H1 (cell line): ENCODE results near the gene CORT. TPM values are rescaled to one million over a fixed set of nuclear protein-coding genes. Genes with fewer than 3 reads are reported as not detected.
"Not testable (repeated sequence)": the region's sequence is repeated elsewhere in the genome, so short reads cannot be mapped to it uniquely, and the experiment has no call there.

Experiments
- CTCF ChIA-PET: fragments of 300-600 bp; sonication (Branson Sonifier 250); formaldehyde crosslinking; loops from one replicate; lab custom pipeline; 2021; ENCODE audit not compliant: partially characterized antibody; lab: Charles Lee
- POLR2A ChIA-PET: fragments of 300-600 bp; sonication (Branson Sonifier 250); formaldehyde crosslinking; loops from one replicate; lab custom pipeline; 2021; ENCODE audit warnings: inconsistent platforms; ENCODE audit not compliant: partially characterized antibody; lab: Charles Lee
- DNase-seq, 2 experiments: peaks; one replicate each; pipeline versions ENCODE4 v3.0.0 to v3.0.0-alpha.2; 2010 to 2022; ENCODE audit warnings: low spot score in 2 of 2, low read depth in 1 of 2, mixed read lengths in 1 of 2
- FAIRE-seq: peaks from 2 replicates; lab custom pipeline; 2011; peaks lifted over from hg19 to GRCh38; lab: Jason Lieb, UNC
- H2AFZ ChIP-seq: 2 replicates; pipeline ENCODE4 v1.8.1; 2012; ENCODE audit warnings: low read length, inconsistent platforms
- H2AK5ac ChIP-seq: 2 replicates; pipeline ENCODE4 v1.6.1; 2013; ENCODE audit warnings: low read depth, low read length
- H2BK120ac ChIP-seq: replicated peaks from 2 replicates; pipeline ENCODE3; 2013; ENCODE audit warnings: low read depth, low read length, inconsistent platforms
- H2BK12ac ChIP-seq: 2 replicates; pipeline ENCODE4 v1.6.1; 2013; ENCODE audit warnings: low read depth, low read length
- H2BK15ac ChIP-seq: 2 replicates; pipeline ENCODE4 v1.6.1; 2013; ENCODE audit warnings: low read length
- H2BK20ac ChIP-seq: 2 replicates; pipeline ENCODE4 v1.6.1; 2013; ENCODE audit warnings: low read length
- H2BK5ac ChIP-seq: 2 replicates; pipeline ENCODE4 v1.6.1; 2013; ENCODE audit warnings: low read depth, low read length
- H3K14ac ChIP-seq: 2 replicates; pipeline ENCODE4 v1.6.1; 2013; ENCODE audit warnings: inconsistent platforms; ENCODE audit not compliant: insufficient read length
- H3K18ac ChIP-seq: 2 replicates; pipeline ENCODE4 v1.6.1; 2013; ENCODE audit warnings: low read length; ENCODE audit errors: extremely low read depth
- H3K23ac ChIP-seq: 2 replicates; pipeline ENCODE4 v1.6.1; 2013; ENCODE audit warnings: inconsistent platforms; ENCODE audit not compliant: insufficient read length
- H3K23me2 ChIP-seq: 2 replicates; pipeline ENCODE4 v1.6.1; 2013; ENCODE audit warnings: low read depth, low read length
- H3K27ac ChIP-seq: 2 replicates; pipeline ENCODE4 v1.6.1; 2011; ENCODE audit warnings: low read depth, low read length, inconsistent platforms
- H3K27me3 ChIP-seq, 4 experiments: replicated peaks in 1 of 4; 1 replicate in 1 of 4; 2 replicates in 3 of 4; pipeline versions ENCODE4 v1.6.1 to v1.8.1; 2011 to 2013; ENCODE audit warnings: low read length in 3 of 4, mild to moderate bottlenecking in 3 of 4, inconsistent platforms in 2 of 4, mixed read lengths in 2 of 4, moderate library complexity in 1 of 4; ENCODE audit not compliant: control insufficient read depth in 3 of 4, insufficient read depth in 3 of 4; ENCODE audit errors: extremely low read depth in 1 of 4
- H3K36me3 ChIP-seq, 4 experiments: 2 replicates each; pipeline versions ENCODE4 v1.6.1 to v1.8.1; 2011 to 2013; ENCODE audit warnings: mild to moderate bottlenecking in 4 of 4, low read length in 3 of 4, moderate library complexity in 2 of 4, control low read depth in 1 of 4, inconsistent platforms in 1 of 4; ENCODE audit not compliant: insufficient read depth in 4 of 4, control insufficient read depth in 2 of 4
- H3K4ac ChIP-seq: replicated peaks from 2 replicates; pipeline ENCODE3; 2013; ENCODE audit warnings: low read length, low read depth, mixed read lengths, inconsistent platforms; ENCODE audit not compliant: insufficient read length
- H3K4me1 ChIP-seq, 4 experiments: replicated peaks in 1 of 4; 1 replicate in 1 of 4; 2 replicates in 3 of 4; pipeline versions ENCODE4 v1.6.1 to v1.8.1; 2011 to 2013; ENCODE audit warnings: low read length in 3 of 4, inconsistent platforms in 2 of 4, mixed read lengths in 1 of 4; ENCODE audit not compliant: insufficient read depth in 4 of 4, control insufficient read depth in 3 of 4
- H3K4me2 ChIP-seq, 2 experiments: 2 replicates each; pipeline versions ENCODE4 v1.6.1 to v1.8.1; 2011 to 2013; ENCODE audit warnings: low read depth in 2 of 2, low read length in 2 of 2, control low read depth in 1 of 2, inconsistent platforms in 1 of 2, mild to moderate bottlenecking in 1 of 2; ENCODE audit not compliant: insufficient read depth in 1 of 2
- H3K4me3 ChIP-seq, 4 experiments: fragments of 200-600, 300-600 bp in 1 of 4; sonication (generic), shearing (Covaris generic), sonication (Bioruptor Twin) in 1 of 4; 2 replicates each; pipeline versions ENCODE4 v1.5.1 to v1.8.1; 2011 to 2016; ENCODE audit warnings: low read length in 4 of 4, low read depth in 3 of 4, control low read depth in 2 of 4, inconsistent platforms in 2 of 4, mild to moderate bottlenecking in 2 of 4, mixed read lengths in 1 of 4, moderate library complexity in 1 of 4; ENCODE audit not compliant: insufficient read depth in 2 of 4; ENCODE audit errors: extremely low read depth in 1 of 4
- H3K56ac ChIP-seq: replicated peaks from 2 replicates; pipeline ENCODE3; 2013; ENCODE audit warnings: low read depth, mild to moderate bottlenecking, mixed read lengths, low read length, inconsistent platforms; ENCODE audit not compliant: insufficient read length
- H3K79me1 ChIP-seq: 2 replicates; pipeline ENCODE4 v1.6.1; 2013; ENCODE audit warnings: low read depth, low read length, control low read depth
- H3K79me2 ChIP-seq, 2 experiments: 2 replicates each; pipeline versions ENCODE4 v1.6.1 to v1.8.1; 2012 to 2013; ENCODE audit warnings: low read length in 2 of 2, mild to moderate bottlenecking in 2 of 2, inconsistent platforms in 1 of 2; ENCODE audit not compliant: insufficient read depth in 2 of 2, control insufficient read depth in 1 of 2
- H3K9ac ChIP-seq, 4 experiments: replicated peaks in 1 of 4; 1 replicate in 1 of 4; 2 replicates in 3 of 4; pipeline versions ENCODE4 v1.6.1 to v1.8.1; 2011 to 2013; ENCODE audit warnings: low read depth in 3 of 4, low read length in 3 of 4, control low read depth in 2 of 4, mild to moderate bottlenecking in 2 of 4, moderate library complexity in 2 of 4, inconsistent platforms in 1 of 4; ENCODE audit errors: extremely low read depth in 1 of 4
- H3K9me3 ChIP-seq, 2 experiments: 2 replicates each; pipeline versions ENCODE4 v1.6.1 to v1.8.1; 2012 to 2013; ENCODE audit warnings: mild to moderate bottlenecking in 2 of 2, moderate library complexity in 2 of 2, control low read depth in 1 of 2, inconsistent platforms in 1 of 2, low read depth in 1 of 2, low read length in 1 of 2, mixed read lengths in 1 of 2; ENCODE audit not compliant: insufficient read depth in 2 of 2
- H4K20me1 ChIP-seq, 2 experiments: replicated peaks in 1 of 2; 2 replicates each; pipeline versions ENCODE3 to v1.8.1; 2011 to 2013; ENCODE audit warnings: inconsistent platforms in 2 of 2, low read length in 2 of 2, mild to moderate bottlenecking in 1 of 2; ENCODE audit not compliant: insufficient read depth in 2 of 2, control insufficient read depth in 1 of 2
- H4K5ac ChIP-seq: 2 replicates; pipeline ENCODE4 v1.6.1; 2013; ENCODE audit warnings: low read length, low read depth, mixed read lengths, inconsistent platforms; ENCODE audit not compliant: insufficient read length
- H4K8ac ChIP-seq: 2 replicates; pipeline ENCODE4 v1.8.0; 2013; ENCODE audit warnings: mild to moderate bottlenecking, moderate library complexity, low read length, inconsistent platforms; ENCODE audit not compliant: insufficient read depth; ENCODE audit errors: extremely low read depth
- H4K91ac ChIP-seq: replicated peaks from 2 replicates; pipeline ENCODE3; 2013; ENCODE audit warnings: low read length, mixed read lengths, inconsistent platforms; ENCODE audit not compliant: insufficient read length
- WGBS, 2 experiments: shearing (Covaris generic) in 1 of 2; methylation state at CpG; one replicate each; pipeline versions ENCODE4 v1.1.6 to v1.1.7; 2013 to 2015; ENCODE audit warnings: low lambda C conversion rate in 2 of 2, mixed read lengths in 2 of 2, inconsistent platforms in 1 of 2, low coverage in 1 of 2, missing lambda C conversion rate in 1 of 2; ENCODE audit not compliant: insufficient replicate concordance in 2 of 2, insufficient coverage in 1 of 2, insufficient read length in 1 of 2; ENCODE audit errors: extremely low coverage in 1 of 2, missing lambda C conversion rate in 1 of 2; 5-methylcytosine and 5-hydroxymethylcytosine counted together
- polyA plus RNA-seq, 7 experiments: library from polyadenylated mRNA; depleted of rRNA in 3 of 7; stranded (reverse) in 5 of 7; unstranded in 2 of 7; fragments of >200 nt in 5 of 7; fragments of 200-250 nt in 2 of 7; gene quantifications; 1 replicate in 5 of 7; 2 replicates in 1 of 7; 4 replicates in 1 of 7; pipeline versions ENCODE4 v1.2.1 to v1.2.3, GENCODE V29; 2011 to 2013; ENCODE audit warnings: missing spikeins in 2 of 7, mixed read lengths in 2 of 7
- total RNA-seq: library from RNA; stranded (reverse); fragmentation: NEBNext Ultra II Directional; extraction: Animal tissue kit (Norgen Biotek cat#: 25700); gene quantifications from 2 replicates; pipeline ENCODE4 v1.2.1, GENCODE V29; 2021

CORT gene
- total and polyA plus RNA-seq, 2 of the 8 experiments (the other 6 are each of a cell fraction or from before 2014, with no cell fraction given): 0.15 to 0.30 TPM

DNA sequence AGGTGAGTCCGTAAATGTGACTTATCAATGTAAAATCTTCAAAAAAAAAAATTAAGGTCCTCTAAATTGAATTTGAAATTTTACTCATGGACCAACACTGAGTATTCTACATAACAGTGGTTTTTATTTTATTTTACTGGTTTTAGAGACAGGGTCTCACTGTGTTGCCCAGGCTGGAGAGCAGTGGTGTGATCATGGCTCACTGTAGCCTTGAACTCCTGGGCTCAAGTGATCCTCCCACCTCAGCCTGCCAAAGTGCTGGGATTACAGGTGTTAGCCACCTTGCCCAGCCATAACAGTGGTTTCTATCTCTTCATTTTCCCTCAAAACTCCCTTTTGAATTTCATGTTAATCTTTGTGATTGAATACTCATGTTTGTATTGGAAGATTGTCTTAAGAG is 33.9 kb upstream of the CORT start:
- H2BK20ac ChIP-seq, H3K4ac ChIP-seq, H3K27me3 ChIP-seq, H2BK5ac ChIP-seq, H4K20me1 ChIP-seq, H2AFZ ChIP-seq, H4K8ac ChIP-seq, H3K79me2 ChIP-seq, DNase-seq, H3K27ac ChIP-seq, H3K4me3 ChIP-seq, FAIRE-seq, H3K9me3 ChIP-seq, H4K91ac ChIP-seq, H3K4me1 ChIP-seq, H3K56ac ChIP-seq, H3K4me2 ChIP-seq, H3K23ac ChIP-seq, H3K79me1 ChIP-seq, H2BK15ac ChIP-seq, H3K9ac ChIP-seq, H3K23me2 ChIP-seq, H3K18ac ChIP-seq, H2BK120ac ChIP-seq, H2BK12ac ChIP-seq, H3K14ac ChIP-seq, H4K5ac ChIP-seq, H2AK5ac ChIP-seq: not testable (repeated sequence)
- ChIA-PET CTCF (interaction anchor here (0.9 to 1.3 kb wide), 3 partner anchors 13 to 49 kb away, joined by 3 read pairs; partner anchors contain the start of gene CENPS), POLR2A (interaction anchor here (1.3 to 1.7 kb wide), 2 partner anchors 8 to 18 kb away, joined by 3 to 7 read pairs; no protein-coding TSS in a partner anchor)
- WGBS, 2 experiments: 96% methylated on average over 1 of the region's 1 CpG; no CpG with 5 or more reads in 1 of the 2 experiments
- peaks cover 44 to 96% (median 77%) of the 10 kb centered on the region in 4 experiments for H3K36me3 ChIP-seq

GRCh38 chr1:10418741-10419140 is 31.1 kb upstream of the CORT start:
- WGBS, 2 experiments: 96% methylated on average over 8 of the region's 8 CpGs; no CpG with 5 or more reads in 1 of the 2 experiments
- H2AK5ac ChIP-seq, H3K23me2 ChIP-seq, H3K79me2 ChIP-seq, H4K20me1 ChIP-seq, H3K9me3 ChIP-seq, H3K4me1 ChIP-seq, H4K91ac ChIP-seq, H3K14ac ChIP-seq, H3K23ac ChIP-seq, H3K4me2 ChIP-seq, H2BK5ac ChIP-seq, H4K5ac ChIP-seq, H3K9ac ChIP-seq, H2BK120ac ChIP-seq, H2AFZ ChIP-seq, H3K27me3 ChIP-seq, H3K79me1 ChIP-seq, DNase-seq, H4K8ac ChIP-seq, H3K27ac ChIP-seq, FAIRE-seq, H3K18ac ChIP-seq, H2BK15ac ChIP-seq, H2BK12ac ChIP-seq, H3K4ac ChIP-seq, H3K56ac ChIP-seq, H2BK20ac ChIP-seq, H3K4me3 ChIP-seq: not testable (repeated sequence)
- ChIA-PET POLR2A (interaction anchor here (0.6 to 1.7 kb wide), 2 partner anchors 11 to 18 kb away, joined by 3 to 5 read pairs; no protein-coding TSS in a partner anchor), CTCF (interaction anchor here (1.1 kb wide), 1 partner anchor 11 kb away, joined by 5 read pairs; the partner anchor contains the start of gene CENPS)
- peaks cover 29 to 75% (median 52%) of the 10 kb centered on the region in 4 experiments for H3K36me3 ChIP-seq
